Heart left ventricle (tissue), 13 donors: ENCODE measurements around the gene ZBTB8OS.

ENCODE experiments used
- CTCF ChIP-seq, 12 donors: fragments of 200-600 bp; sonication (generic) in 4 of 12; IDR thresholded peaks; one replicate each; pipeline versions ENCODE4 v1.5.0 to v1.8.0; 2018 to 2022; ENCODE audit warnings: antibody characterized with exemption in 12 of 12, mild to moderate bottlenecking in 5 of 12
- POLR2A ChIP-seq, 2 donors: fragments of 450-650 bp; IDR thresholded peaks; one replicate each; pipeline ENCODE4 v1.6.1; 2017; ENCODE audit warnings: antibody characterized with exemption in 2 of 2, mild to moderate bottlenecking in 2 of 2, moderate library complexity in 2 of 2
- donor health status: ischemic (EF 13 %, LVEDD 7.1; RV severe dilation, severe dysfunction).
- donor health status: DM: no; HTN: yes; CAD: no.
- donor health status: DM: no; HTN: no; CAD: no.
- donor health status: ischemic (EF 25% LVEDD 6.9; RV normal size, moderate dysfunction).
- donor health status: ischemic (EF 25% LVEDD 5.7; RV mildly dilated, moderate dysfunction).
- donor health status: ischemic (EF 35%, LVEDD 5.7; RV mildly dilated, moderate dysfunction).
- donor health status: nonischemic (EF 11% LVEDD 7.7; RV severe dilation, severe dysfunction).
- donor health status: DM: yes; HTN: yes; CAD: no.
- donor health status: PGD.
- donor health status: ischemic (EF 29% LVEDD 5.4; RV normal size, mild dysfunction).
- donor health status: nonischemic (EF 23%, LVEDD 6.1; RV moderate dilation, normal function).

DNA sequence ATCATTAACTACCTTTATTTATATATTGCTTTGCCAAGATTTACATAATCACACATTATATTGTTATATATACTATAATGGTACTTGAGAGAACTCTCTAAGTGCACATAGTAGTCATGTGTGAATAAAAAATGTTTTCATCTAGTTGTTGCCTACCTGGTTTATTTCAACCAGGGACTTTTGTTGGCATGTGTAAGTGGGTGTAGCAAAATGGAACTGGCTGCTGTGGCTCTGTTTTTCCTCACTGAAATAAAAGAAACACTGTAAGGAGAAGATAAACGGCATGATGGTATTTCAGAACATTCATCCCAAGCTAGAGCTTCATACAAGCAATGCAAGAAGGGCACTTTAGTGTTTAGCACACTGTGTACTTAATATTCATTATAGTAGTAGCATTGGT, 15.6 kb upstream of the ZBTB8OS start:
- no peak for TF ChIP-seq POLR2A (IDR thresholded peaks at IDR 0.05)
- no peak for TF ChIP-seq CTCF (IDR thresholded peaks at IDR 0.05)
